GM10847 (cell line): ENCODE results near the gene CAMSAP2.

Experiments
- POLR2A ChIP-seq: IDR thresholded peaks from 2 replicates; pipeline ENCODE4 v1.6.1; 2011; ENCODE audit not compliant: insufficient read length; ENCODE audit errors: extremely low read depth

The CAMSAP2 gene

GRCh38 chr1:200892546-200892945 lies 153.9 kb downstream of the CAMSAP2 start:
- no peak for TF ChIP-seq POLR2A

- no peak for TF ChIP-seq POLR2A
Measured at GRCh38 chr1:200892958-200893357, 154.3 kb downstream of the CAMSAP2 start.

GRCh38 chr1:200893411-200893901 lies 154.8 kb downstream of the CAMSAP2 start:
- TF ChIP-seq POLR2A, result no peak

GRCh38 chr1:200894712-200895442 lies 156.2 kb downstream of the CAMSAP2 start, which contains the start of gene INAVA:
TSS of gene INAVA (plus strand) at chr1:200894900. CDS start at chr1:200898401, 3,501 bp downstream.
- no peak for TF ChIP-seq POLR2A

- TF ChIP-seq POLR2A, result no peak
Measured at GRCh38 chr1:200895443-200895789, 156.7 kb downstream of the CAMSAP2 start.

- no peak for TF ChIP-seq POLR2A
Measured at GRCh38 chr1:200895801-200896530, 157.3 kb downstream of the CAMSAP2 start.

GRCh38 chr1:200896531-200897196 lies 158.0 kb downstream of the CAMSAP2 start:
- no peak for TF ChIP-seq POLR2A

- no peak for TF ChIP-seq POLR2A
Measured at GRCh38 chr1:200897259-200897658, 158.6 kb downstream of the CAMSAP2 start.

- no peak for TF ChIP-seq POLR2A
Measured at GRCh38 chr1:200899015-200899386, 160.3 kb downstream of the CAMSAP2 start.

- TF ChIP-seq POLR2A, result no peak
Measured at GRCh38 chr1:200899451-200899915, 160.8 kb downstream of the CAMSAP2 start.

GRCh38 chr1:200899954-200900867 lies 161.5 kb downstream of the CAMSAP2 start:
- TF ChIP-seq POLR2A, result no peak

GRCh38 chr1:200900877-200901276 lies 162.2 kb downstream of the CAMSAP2 start:
- no peak for TF ChIP-seq POLR2A

GRCh38 chr1:200901350-200901749 lies 162.7 kb downstream of the CAMSAP2 start:
- no peak for TF ChIP-seq POLR2A

GRCh38 chr1:200901796-200902444 lies 163.2 kb downstream of the CAMSAP2 start:
- TF ChIP-seq POLR2A, result no peak
